Measurements from ENCODE around the gene ANKRD40.

- no peak for TF ChIP-seq CTCF (IDR thresholded peaks at IDR 0.05)
- no peak for TF ChIP-seq POLR2A (IDR thresholded peaks at IDR 0.05)
Observed at GRCh38 chr17:50712641-50713040, 4.9 kb upstream of the ANKRD40 start.
